ENCODE measurements around the gene HAUS8. TPM values are rescaled to one million over a fixed set of nuclear protein-coding genes. Genes with fewer than 3 reads are reported as not detected.
"Not testable (repeated sequence)": the region's sequence is repeated elsewhere in the genome, so short reads cannot be mapped to it uniquely, and the experiment has no call there.

HAUS8 gene
- total and polyA plus RNA-seq, 2 of the 4 experiments (the other 2 are of a cell fraction): 3.4 to 14.2 TPM

DNA sequence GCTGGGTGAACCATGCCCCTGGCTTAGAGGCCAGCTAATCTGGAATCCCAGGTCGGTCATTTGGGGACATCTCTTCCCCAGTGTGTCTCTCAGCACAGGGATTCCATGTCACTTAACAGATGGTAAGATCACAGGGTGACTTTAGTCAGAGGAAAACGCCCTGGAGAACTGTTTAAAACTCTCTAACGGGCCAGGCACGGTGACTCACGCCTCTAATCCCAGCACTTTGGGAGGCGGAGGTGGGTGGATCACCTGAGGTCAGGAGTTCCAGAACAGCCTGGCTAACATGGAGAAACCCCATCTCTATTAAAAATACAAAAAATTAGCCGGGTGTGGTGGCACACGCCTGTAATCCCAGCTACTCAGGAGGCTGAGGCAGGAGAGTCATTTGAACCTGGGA is 50.3 kb downstream of the HAUS8 start:
- H3K79me1 ChIP-seq (ENCODE audit: low read depth in 1 of 2, low read length in 2 of 2); H2BK20ac ChIP-seq (ENCODE audit: low read depth, low read length); CTCF ChIA-PET; H3K36me3 ChIP-seq (ENCODE audit: control insufficient read depth, insufficient read depth, low read length); H3K27ac ChIP-seq (ENCODE audit: insufficient read depth, low read length); ATAC-seq (ENCODE audit: low read depth); in situ Hi-C loops (cut with MboI; ENCODE audit: low sequenced_read_pairs); H3K4me3 ChIP-seq (ENCODE audit: insufficient read depth, low read depth, low read length); H3K9me1 ChIP-seq (ENCODE audit: insufficient read depth, low read length); H4K91ac ChIP-seq (ENCODE audit: insufficient read depth, low read depth, low read length); H3K4me1 ChIP-seq (ENCODE audit: control insufficient read depth, insufficient read depth, low read length); H3K9ac ChIP-seq (ENCODE audit: low read depth, low read length); H3K4me2 ChIP-seq (ENCODE audit: low read depth, low read length); POLR2A ChIA-PET (ENCODE audit: unreplicated experiment); H2BK5ac ChIP-seq (ENCODE audit: low read depth, low read length, poor library complexity, severe bottlenecking); H3K4ac ChIP-seq (ENCODE audit: low read depth, low read length); H2BK15ac ChIP-seq (ENCODE audit: low read depth, low read length); dilution Hi-C loops (cut with HindIII; ENCODE audit: low sequenced_read_pairs, unreplicated experiment); DNase-seq; H4K5ac ChIP-seq (ENCODE audit: low read depth, low read length); H2AK9ac ChIP-seq (replicated peaks; ENCODE audit: low read depth, low read length, poor library complexity); H4K20me1 ChIP-seq (ENCODE audit: insufficient read depth, low read length); H2AFZ ChIP-seq (replicated peaks; ENCODE audit: low read length, poor library complexity); H3K23ac ChIP-seq (ENCODE audit: low read depth, low read length); intact Hi-C loops (cut with micrococcal nuclease); H3K18ac ChIP-seq (ENCODE audit: low read depth, low read length); H2AK5ac ChIP-seq (ENCODE audit: low read depth, low read length); BruUV-seq (replicated peaks); H4K8ac ChIP-seq (ENCODE audit: low read depth in 2 of 2, low read length in 2 of 2); H3K14ac ChIP-seq (replicated peaks; ENCODE audit: low read depth, low read length); H3K56ac ChIP-seq (ENCODE audit: extremely low read depth, insufficient read depth, low read length); H2BK120ac ChIP-seq (ENCODE audit: low read depth, low read length): not testable (repeated sequence)
- WGBS, 2 experiments (ENCODE audit: extremely low coverage in 2 of 2, insufficient read length in 1 of 2): 33% methylated on average over 2 of the region's 8 CpGs; no CpG with 5 or more reads in 1 of the 2 experiments
- Histone ChIP-seq H3K9me3 (ENCODE audit: control insufficient read depth, insufficient read depth, low read length) (peaks cover 12% of the 10 kb centered on the region), H3K27me3 (ENCODE audit: control insufficient read depth, insufficient read depth, low read length) (peaks cover 45% of the 10 kb centered on the region)
